GM18499 (cell line): ENCODE data around the gene ENO3.

Source experiments
- ATAC-seq: cut with Tn5 transposase; IDR thresholded peaks from one replicate; pipeline ENCODE4 v1.9.1; 2021; ENCODE audit warnings: moderate number of reproducible peaks; ENCODE audit not compliant: insufficient read depth, unreplicated experiment

Gene ENO3

DNA sequence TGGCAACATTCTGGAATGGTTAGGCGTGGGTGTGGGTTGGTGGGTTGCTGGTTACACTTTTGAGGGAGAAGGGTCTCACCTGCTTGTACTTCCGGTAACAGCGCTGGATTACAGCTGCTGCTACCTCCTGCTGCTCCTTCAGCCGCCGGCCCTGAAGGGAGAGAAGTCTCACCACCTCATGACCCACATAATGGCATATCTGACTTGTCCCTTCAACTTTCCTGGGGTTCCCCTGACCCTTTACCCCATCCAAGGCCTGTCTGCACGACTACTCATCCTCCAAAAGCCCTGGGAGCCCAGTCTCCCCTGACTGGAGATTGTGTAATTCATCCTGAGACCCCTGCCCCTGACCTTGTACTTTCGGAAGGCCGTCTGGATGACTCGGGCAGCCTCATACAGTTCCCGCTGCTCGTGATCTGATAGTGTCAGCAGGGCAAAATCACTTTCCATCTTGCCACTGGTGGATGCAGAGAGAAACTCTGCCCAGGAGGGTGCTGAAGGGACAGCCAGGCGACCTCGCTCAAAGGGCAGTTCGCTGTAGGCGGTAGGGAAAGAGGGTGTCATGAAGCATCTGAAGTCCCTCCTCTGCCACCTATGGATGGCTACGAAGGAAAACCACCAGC lies 18.7 kb downstream of the ENO3 start:
- ATAC-seq: no peak

DNA sequence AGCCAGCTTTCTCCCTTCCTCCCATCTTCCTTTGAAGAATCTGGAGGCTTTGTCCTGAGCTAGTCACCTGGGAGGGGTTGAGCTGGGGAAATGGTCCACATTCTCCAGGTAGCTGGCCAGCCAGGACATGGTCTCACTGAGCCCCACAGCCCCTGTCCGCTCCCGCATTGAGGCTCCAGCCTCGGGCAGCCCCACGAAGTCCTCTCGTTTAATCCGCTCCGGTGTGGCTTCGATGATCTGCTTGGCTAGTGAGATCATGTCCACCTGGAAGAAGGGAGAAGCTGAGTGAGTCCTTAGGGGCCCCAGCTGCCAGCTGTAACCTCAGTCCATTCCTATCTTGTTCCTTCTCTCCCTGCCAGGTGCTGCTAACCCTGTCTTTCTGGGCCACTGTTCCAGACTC lies 19.4 kb downstream of the ENO3 start:
- no peak for ATAC-seq

DNA sequence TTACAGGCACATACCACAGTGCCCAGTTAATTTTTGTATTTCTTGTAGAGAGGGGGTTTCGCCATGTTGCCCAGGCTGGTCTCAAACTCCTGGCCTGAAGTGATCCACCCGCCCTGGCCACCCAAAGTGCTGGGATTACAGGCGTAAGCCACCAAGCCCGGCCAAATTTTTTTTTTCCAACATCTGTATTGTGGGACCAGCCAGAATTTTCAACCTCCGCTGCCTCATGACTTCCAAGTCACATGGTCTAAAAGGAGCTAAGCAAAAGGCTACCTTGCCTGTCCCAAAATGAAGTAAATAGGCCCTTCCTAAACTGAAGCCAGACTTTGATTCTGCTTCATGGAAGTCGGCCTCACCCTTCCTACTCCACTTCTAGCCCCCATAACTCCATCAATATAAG lies 20.9 kb downstream of the ENO3 start:
- ATAC-seq: no peak

- no peak for ATAC-seq
Observed at GRCh38 chr17:4972322-4972721, 21.4 kb downstream of the ENO3 start.

DNA sequence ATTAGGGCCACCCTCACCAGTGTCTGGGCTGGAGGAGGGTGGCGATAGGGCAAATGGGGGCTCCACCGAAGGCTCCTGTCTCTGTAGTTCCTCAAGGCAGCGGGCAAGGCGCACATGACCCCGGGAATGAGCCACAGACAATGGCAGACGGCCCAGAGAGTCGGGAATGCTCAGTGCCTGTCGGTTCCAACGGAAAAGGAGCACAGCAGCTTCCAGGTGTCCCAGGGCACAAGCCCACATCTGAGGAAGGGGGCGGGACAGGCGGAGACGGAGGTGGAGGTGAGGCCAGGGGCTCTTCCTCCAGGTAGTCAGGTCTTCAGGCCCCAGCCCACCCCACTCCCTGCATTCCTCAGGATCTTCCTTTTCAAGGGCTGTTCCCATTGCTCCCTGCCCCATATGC lies 21.8 kb downstream of the ENO3 start:
- ATAC-seq: no peak

- no peak for ATAC-seq
Observed at GRCh38 chr17:4973256-4974114, 22.6 kb downstream of the ENO3 start.

DNA sequence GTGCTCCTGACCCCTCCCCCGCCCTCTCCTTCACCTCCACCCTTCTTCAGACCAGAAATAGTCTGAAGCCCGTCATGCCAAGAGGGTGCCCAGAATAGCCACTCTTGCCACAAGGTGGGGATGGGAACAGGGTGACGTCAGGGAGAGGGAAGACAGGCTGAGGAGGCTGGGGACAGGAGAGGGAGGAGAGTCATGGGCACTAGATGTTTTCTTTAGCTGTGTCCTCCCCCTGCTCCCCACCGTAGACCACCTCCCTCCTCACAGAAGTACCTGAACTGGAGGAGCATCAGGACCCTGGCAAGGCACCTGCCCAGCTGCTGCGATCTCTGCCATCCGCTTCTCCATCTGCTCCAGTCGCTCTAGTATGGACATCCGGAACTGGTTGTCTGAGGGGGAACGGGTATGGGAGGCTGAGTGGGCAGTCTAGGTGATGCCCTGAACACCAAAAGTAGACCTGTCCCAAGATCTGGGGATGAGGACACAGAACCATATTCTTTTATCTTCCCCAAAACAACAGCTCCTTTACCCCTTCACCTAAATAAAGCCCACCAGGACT lies 23.3 kb downstream of the ENO3 start:
- ATAC-seq: no peak

- no peak for ATAC-seq
Observed at GRCh38 chr17:4978726-4979125, 27.8 kb downstream of the ENO3 start.

- no peak for ATAC-seq
Observed at GRCh38 chr17:4980644-4981216, 29.8 kb downstream of the ENO3 start.

DNA sequence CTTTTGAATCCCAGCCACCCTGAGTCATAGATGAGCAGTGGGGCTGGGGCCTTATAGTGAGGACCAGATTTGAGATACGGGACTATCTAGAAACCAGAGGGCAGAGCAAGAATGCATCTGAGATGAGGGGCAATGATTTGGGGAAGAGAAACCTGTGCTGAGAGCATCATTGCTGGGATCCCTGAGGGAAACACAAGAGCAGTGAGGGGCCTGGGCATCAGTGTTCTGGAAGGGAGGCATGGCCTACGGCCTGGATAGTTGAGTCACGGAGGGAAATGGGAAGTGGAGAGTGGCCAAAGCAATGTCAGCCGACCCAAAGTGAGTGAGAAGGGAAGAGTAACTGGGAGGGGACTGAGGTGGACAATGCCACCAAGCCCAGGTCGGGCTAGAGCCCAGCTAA lies 31.4 kb downstream of the ENO3 start:
- ATAC-seq: no peak

- ATAC-seq: no peak
Observed at GRCh38 chr17:4986403-4986802, 35.5 kb downstream of the ENO3 start.

- ATAC-seq: no peak
Observed at GRCh38 chr17:4986951-4987766, 36.2 kb downstream of the ENO3 start, which contains the start of gene CAMTA2. CAMTA2 (minus strand) TSS chr17:4987675; CDS start chr17:4986222, 1,453 bp downstream.

GRCh38 chr17:4987767-4988567 lies 37.0 kb downstream of the ENO3 start:
- no peak for ATAC-seq

DNA sequence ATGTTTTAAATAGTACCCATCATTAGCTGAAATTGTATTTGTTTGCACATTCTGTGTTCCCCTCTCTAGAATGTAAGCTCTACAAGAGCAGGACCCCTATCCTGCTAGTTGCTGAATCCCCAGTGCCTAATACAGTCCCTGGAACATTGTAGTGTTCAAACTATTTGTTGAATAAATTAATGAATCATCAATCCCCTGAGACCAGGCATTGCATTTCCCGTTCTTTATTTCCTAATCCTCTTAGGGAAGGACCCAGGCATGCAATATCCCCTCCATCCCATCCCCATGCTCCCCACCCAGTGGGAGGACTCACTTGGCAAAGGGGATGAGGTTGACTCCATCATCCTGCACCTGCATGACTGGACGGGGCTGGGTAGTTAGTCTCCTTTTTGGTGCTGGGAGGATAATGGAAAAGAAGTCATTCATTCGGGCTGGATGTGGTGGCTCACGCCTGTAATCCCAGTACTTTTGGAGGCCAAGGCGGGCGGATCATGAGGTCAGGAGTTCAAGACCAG lies 43.2 kb downstream of the ENO3 start:
- ATAC-seq: no peak

GRCh38 chr17:4997302-4998026 lies 46.5 kb downstream of the ENO3 start, which contains the start of the genes INCA1 and KIF1C:
INCA1 (minus strand) TSS chr17:4997522; CDS start chr17:4994437, 3,085 bp downstream.
KIF1C (plus strand) TSS chr17:4997950; CDS start chr17:5000247, 2,297 bp downstream.
- no peak for ATAC-seq

DNA sequence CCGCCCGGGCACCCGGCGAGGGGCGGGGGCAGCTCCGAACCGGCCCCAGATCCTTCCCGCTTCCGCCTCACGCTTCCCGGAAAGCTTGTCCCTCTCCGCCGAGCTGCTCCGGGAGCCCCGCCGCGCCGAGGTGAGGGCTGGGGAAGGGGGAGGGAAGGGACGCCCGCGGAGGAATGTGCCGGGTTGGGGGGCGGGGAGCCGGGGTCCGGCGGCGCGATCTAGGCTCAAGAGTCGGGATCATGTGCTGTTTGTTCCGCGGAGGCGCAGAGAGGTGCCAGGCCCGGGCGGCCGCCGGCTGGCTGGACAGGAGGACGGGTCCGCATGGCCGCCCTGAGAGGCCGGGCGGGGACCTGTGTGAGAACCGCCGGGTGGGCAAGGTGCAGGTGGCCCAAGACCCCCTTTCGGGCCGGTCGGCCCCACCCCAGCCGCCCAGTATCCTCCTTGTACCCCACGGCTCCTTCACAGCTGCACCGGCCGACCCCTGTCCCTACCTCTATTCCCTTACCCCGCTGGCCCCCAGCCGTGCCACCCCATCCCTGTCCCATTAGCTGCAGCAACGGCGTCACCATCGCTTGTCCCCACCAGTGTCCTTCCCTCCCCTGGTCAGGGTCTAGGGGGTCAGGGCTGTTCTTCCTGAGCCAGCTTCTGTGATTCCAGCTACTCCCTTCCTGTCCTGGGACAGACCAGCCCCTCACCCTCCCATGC lies 47.3 kb downstream of the ENO3 start:
- no peak for ATAC-seq

DNA sequence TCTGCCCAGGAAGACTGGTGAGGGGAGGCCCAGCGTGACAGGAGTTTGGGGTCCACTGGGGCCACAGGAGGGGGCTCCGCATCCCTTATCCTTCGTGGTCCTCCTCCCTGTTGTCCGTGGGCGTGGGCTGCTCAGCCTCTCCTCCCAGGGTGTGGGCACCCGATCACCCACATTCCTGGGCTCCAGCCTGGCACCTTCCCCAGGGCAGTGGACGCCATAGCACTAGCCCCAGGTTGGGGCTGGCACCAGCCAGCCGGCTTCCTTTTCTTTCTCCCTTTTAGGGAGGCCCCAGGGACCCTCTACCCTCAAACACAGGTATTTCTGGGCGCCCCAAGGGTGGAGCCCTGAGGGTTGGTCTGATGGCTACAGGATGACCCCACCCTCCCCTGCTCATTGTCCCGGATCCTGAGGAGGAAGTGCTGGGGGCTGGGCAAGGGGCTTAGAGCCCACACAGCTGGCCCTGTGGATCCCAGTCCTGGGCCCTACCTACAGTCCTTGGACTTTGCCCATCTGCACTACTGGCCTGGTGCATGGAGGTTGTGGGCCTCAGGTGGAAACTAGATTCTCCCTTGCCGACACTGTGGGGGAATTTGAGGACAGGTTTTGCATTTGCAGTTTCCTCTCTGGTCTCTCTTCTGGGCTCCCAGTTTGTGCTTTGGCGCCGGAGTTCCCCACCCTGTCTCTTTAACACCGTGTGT lies 48.0 kb downstream of the ENO3 start:
- ATAC-seq: no peak
